ENCODE results near the gene IL4I1.

Gene IL4I1

DNA sequence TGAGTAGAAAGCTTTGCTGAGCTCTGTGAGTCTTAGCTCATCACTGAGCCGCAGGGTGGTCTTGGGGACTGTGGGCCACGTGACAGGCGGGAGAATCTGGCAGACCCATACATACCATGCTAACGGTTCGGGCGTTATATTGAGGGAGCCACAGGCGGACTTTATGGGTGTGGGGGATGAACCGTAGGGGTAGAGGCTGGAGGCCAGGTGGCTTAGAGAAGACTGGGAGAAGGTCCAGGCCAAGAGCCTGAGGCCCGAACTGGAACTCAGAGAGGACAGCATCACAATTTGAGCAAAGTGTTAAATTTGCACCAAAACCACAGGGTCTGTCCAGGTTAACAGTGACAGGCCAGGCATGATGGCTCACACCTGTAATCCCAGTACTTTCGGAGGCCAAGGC, 17.0 kb upstream of the IL4I1 start:
- DNase-seq (ENCODE audit: low read depth) = no peak
- TF ChIP-seq, protein P1, sequence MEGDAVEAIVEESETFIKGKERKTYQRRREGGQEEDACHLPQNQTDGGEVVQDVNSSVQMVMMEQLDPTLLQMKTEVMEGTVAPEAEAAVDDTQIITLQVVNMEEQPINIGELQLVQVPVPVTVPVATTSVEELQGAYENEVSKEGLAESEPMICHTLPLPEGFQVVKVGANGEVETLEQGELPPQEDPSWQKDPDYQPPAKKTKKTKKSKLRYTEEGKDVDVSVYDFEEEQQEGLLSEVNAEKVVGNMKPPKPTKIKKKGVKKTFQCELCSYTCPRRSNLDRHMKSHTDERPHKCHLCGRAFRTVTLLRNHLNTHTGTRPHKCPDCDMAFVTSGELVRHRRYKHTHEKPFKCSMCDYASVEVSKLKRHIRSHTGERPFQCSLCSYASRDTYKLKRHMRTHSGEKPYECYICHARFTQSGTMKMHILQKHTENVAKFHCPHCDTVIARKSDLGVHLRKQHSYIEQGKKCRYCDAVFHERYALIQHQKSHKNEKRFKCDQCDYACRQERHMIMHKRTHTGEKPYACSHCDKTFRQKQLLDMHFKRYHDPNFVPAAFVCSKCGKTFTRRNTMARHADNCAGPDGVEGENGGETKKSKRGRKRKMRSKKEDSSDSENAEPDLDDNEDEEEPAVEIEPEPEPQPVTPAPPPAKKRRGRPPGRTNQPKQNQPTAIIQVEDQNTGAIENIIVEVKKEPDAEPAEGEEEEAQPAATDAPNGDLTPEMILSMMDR (conservative IDR thresholded peaks at IDR 0.05; ENCODE audit: low read length) = no peak
- H3K4me3 ChIP-seq (ENCODE audit: low read length) = no peak overlapping the region

- TF ChIP-seq, protein P1 (conservative IDR thresholded peaks at IDR 0.05; ENCODE audit: low read length) = no peak
- no peak for DNase-seq (ENCODE audit: low read depth)
- no peak overlapping the region for H3K4me3 ChIP-seq (ENCODE audit: low read length)
Measured at GRCh38 chr19:49912965-49913685, 16.4 kb upstream of the IL4I1 start.

DNA sequence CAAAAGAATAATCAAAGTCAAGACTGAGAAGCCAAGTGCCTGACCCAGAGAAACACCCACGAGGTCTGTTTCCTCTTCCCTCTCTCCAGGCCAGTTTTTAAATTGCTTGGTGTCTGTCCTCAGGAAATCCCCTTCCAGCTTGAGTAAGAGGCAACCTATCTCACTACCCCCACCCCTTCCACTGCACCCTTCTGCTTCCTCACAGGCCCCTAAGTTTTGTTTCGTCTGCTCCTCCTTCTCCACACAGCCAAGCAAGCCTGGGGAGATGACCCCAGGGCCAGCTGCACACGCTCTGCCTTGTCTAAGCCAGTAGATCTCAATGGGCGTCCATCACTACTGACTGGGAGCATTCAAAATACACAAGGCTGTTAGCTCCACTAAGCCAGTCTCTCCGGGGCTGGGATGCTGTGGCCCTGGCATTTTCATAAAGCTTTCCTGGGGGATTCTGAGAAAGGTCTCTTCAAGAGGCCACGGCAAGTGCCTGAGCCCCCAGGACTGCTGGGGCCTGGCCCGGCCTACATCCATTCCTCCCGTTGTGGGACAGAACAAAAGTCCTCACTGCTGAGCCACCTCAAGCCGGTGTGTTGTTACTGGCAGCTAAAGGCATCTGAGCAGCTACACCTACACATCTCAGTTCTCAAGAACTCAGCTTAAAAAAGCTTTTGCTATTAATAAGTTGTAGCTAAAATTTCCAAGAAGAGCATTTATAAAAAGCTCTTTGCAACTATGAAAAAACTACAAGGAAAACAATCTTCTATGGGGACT, 14.9 kb upstream of the IL4I1 start:
- no peak overlapping the region for H3K4me3 ChIP-seq (ENCODE audit: low read length)
- no peak for DNase-seq (ENCODE audit: low read depth)
- TF ChIP-seq, protein P1 (conservative IDR thresholded peaks at IDR 0.05; ENCODE audit: low read length) = no peak

- DNase-seq (ENCODE audit: low read depth) = no peak
- TF ChIP-seq, protein P1 (conservative IDR thresholded peaks at IDR 0.05; ENCODE audit: low read length) = no peak
- no peak overlapping the region for H3K4me3 ChIP-seq (ENCODE audit: low read length)
Measured at GRCh38 chr19:49910179-49910578, 13.5 kb upstream of the IL4I1 start.

DNA sequence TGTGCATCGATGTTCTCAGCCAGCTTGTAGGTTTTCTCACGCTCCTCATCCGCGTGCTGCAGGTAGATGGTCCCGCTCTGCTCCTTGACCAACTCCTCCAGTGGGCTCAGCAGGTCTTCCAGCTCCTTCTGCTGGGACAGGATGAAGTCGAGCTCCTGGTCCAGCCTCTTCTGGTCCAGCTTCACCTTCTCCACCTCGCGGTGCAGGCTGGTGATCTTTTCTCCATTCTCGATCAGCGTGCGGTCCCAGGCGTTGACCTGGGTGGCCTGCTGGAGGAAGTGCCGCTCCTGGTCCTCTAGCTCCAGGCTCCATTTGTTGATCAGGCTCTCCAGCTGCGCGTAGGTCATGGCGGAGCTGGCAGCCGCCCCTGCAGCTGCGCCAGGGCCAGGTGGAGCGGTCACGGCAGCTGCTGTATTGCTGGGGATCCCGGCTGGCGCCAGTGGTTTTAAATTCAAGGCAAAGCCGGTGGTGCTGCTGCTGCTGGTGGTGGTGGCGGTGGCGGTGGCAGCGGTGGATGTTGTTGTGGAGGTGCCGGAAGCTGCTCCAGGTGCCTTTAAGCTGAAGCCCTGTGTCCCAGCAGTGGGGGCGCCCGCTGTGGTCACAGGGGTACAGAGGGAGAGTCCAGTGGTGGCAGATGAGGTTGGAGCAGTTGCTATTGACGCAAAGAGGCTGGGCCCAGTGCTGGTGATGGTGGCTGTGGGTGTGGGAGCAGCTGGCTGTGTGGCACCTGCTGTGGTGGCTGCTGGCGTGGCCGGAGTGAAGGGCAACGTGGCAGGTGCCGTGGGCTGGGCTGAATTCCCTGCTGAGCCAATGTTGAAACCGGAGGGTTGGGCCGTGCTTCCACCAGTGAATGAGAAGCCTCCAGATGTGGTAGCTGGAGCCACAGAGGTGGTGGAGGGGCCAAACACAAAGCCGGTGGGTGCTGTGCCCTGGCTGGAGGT, 12.1 kb upstream of the IL4I1 start:
- H3K4me3 ChIP-seq (ENCODE audit: low read length) = no peak overlapping the region
- TF ChIP-seq, protein P1 (conservative IDR thresholded peaks at IDR 0.05; ENCODE audit: low read length) = no peak
- DNase-seq (ENCODE audit: low read depth) = no peak

GRCh38 chr19:49907745-49908446, 11.2 kb upstream of the IL4I1 start:
- TF ChIP-seq, protein P1 (conservative IDR thresholded peaks at IDR 0.05; ENCODE audit: low read length) = no peak
- H3K4me3 ChIP-seq (ENCODE audit: low read length) = no peak overlapping the region
- DNase-seq (ENCODE audit: low read depth) = no peak

All from AG10803 (cell line).